ENCODE data around the gene TNS1. TPM values are rescaled to one million over a fixed set of nuclear protein-coding genes. Genes with fewer than 3 reads are reported as not detected.

The TNS1 gene
- total and polyA plus RNA-seq, 5 donors = 243 to 647 (median 513) TPM

- peaks cover 59% of the 10 kb centered on the region for H3K4me1 ChIP-seq (ENCODE audit: control insufficient read depth, insufficient read depth, low read length)
- peak overlapping the region; percentile 1 for H3K27ac ChIP-seq (ENCODE audit: low read length)
- intact Hi-C loops (cut with DNase I) = no loop called here
- WGBS = 74% methylated on average over 2 of the region's 2 CpGs
- DNase-seq = peak in 1 of 3 donors; percentile 6
- H3K4me3 ChIP-seq (ENCODE audit: low read length) = no peak overlapping the region
- no peaks in the 10 kb centered on the region for H3K27me3 ChIP-seq (ENCODE audit: control insufficient read depth, insufficient read depth)
- ATAC-seq = no peak
- H3K9me3 ChIP-seq (ENCODE audit: control insufficient read depth, low read length) = no peaks in the 10 kb centered on the region
Measured at GRCh38 chr2:217842017-217842416, 160.8 kb downstream of the TNS1 start.

GRCh38 chr2:217840522-217840921 is 162.3 kb downstream of the TNS1 start:
- Histone ChIP-seq H3K9me3 (ENCODE audit: control insufficient read depth, low read length) (no peaks in the 10 kb centered on the region), H3K27me3 (ENCODE audit: control insufficient read depth, insufficient read depth) (no peaks in the 10 kb centered on the region), H3K27ac (ENCODE audit: low read length) (peak overlapping the region; percentile 25), H3K4me3 (ENCODE audit: low read length) (no peak overlapping the region), H3K4me1 (ENCODE audit: control insufficient read depth, insufficient read depth, low read length) (peaks cover 70% of the 10 kb centered on the region)
- intact Hi-C loops (cut with DNase I) = no loop called here
- 81% methylated on average over 3 of the region's 3 CpGs for WGBS
- DNase-seq = peak in 2 of 3 donors; percentile 50 to 59
- ATAC-seq = no peak

- no peak overlapping the region for H3K4me3 ChIP-seq (ENCODE audit: low read length)
- no peak for ATAC-seq
- H3K27ac ChIP-seq (ENCODE audit: low read length) = peak overlapping the region; percentile 87
- DNase-seq = peak in 2 of 3 donors; percentile 54 to 64
- intact Hi-C loops (cut with DNase I) = no loop called here
- no peaks in the 10 kb centered on the region for H3K27me3 ChIP-seq (ENCODE audit: control insufficient read depth, insufficient read depth)
- no peaks in the 10 kb centered on the region for H3K9me3 ChIP-seq (ENCODE audit: control insufficient read depth, low read length)
- H3K4me1 ChIP-seq (ENCODE audit: control insufficient read depth, insufficient read depth, low read length) = peaks cover 75% of the 10 kb centered on the region
- WGBS = 91% methylated on average over 7 of the region's 7 CpGs
Measured at GRCh38 chr2:217839750-217840107, 163.1 kb downstream of the TNS1 start.

- Histone ChIP-seq H3K27me3 (ENCODE audit: control insufficient read depth, insufficient read depth) (no peaks in the 10 kb centered on the region), H3K9me3 (ENCODE audit: control insufficient read depth, low read length) (no peaks in the 10 kb centered on the region), H3K27ac (ENCODE audit: low read length) (peak overlapping the region; percentile 87), H3K4me3 (ENCODE audit: low read length) (no peak overlapping the region), H3K4me1 (ENCODE audit: control insufficient read depth, insufficient read depth, low read length) (peaks cover 77% of the 10 kb centered on the region)
- no peak for ATAC-seq
- DNase-seq = peak in 2 of 3 donors; percentile 42 to 57
- WGBS = 81% methylated on average over 10 of the region's 10 CpGs
- intact Hi-C loops (cut with DNase I) = no loop called here
Measured at GRCh38 chr2:217839073-217839749, 163.6 kb downstream of the TNS1 start.

- Histone ChIP-seq H3K27ac (ENCODE audit: low read length) (peak overlapping the region; percentile 96), H3K27me3 (ENCODE audit: control insufficient read depth, insufficient read depth) (no peaks in the 10 kb centered on the region), H3K4me1 (ENCODE audit: control insufficient read depth, insufficient read depth, low read length) (peaks cover 76% of the 10 kb centered on the region), H3K9me3 (ENCODE audit: control insufficient read depth, low read length) (no peaks in the 10 kb centered on the region), H3K4me3 (ENCODE audit: low read length) (no peak overlapping the region)
- intact Hi-C loops (cut with DNase I) = no loop called here
- 50% methylated on average over 5 of the region's 5 CpGs for WGBS
- ATAC-seq (peak; percentile 29 to 56), DNase-seq (peak; percentile 55 to 84 (median 83))
Measured at GRCh38 chr2:217838409-217838831, 164.4 kb downstream of the TNS1 start.

GRCh38 chr2:217837530-217837929 is 165.3 kb downstream of the TNS1 start:
- intact Hi-C loops (cut with DNase I) = no loop called here
- no peaks in the 10 kb centered on the region for H3K27me3 ChIP-seq (ENCODE audit: control insufficient read depth, insufficient read depth)
- peaks cover 75% of the 10 kb centered on the region for H3K4me1 ChIP-seq (ENCODE audit: control insufficient read depth, insufficient read depth, low read length)
- DNase-seq (peak in 2 of 3 donors; percentile 18 to 40), ATAC-seq (no peak)
- 77% methylated on average over 8 of the region's 8 CpGs for WGBS
- no peak overlapping the region for H3K4me3 ChIP-seq (ENCODE audit: low read length)
- peak overlapping the region; percentile 96 for H3K27ac ChIP-seq (ENCODE audit: low read length)
- no peaks in the 10 kb centered on the region for H3K9me3 ChIP-seq (ENCODE audit: control insufficient read depth, low read length)

GRCh38 chr2:217836901-217837491 is 165.8 kb downstream of the TNS1 start:
- ATAC-seq (peak; percentile 64 to 75), DNase-seq (peak; percentile 89 to 93 (median 92))
- Histone ChIP-seq H3K27me3 (ENCODE audit: control insufficient read depth, insufficient read depth) (no peaks in the 10 kb centered on the region), H3K27ac (ENCODE audit: low read length) (peak overlapping the region; percentile 96), H3K4me1 (ENCODE audit: control insufficient read depth, insufficient read depth, low read length) (peaks cover 73% of the 10 kb centered on the region), H3K4me3 (ENCODE audit: low read length) (no peak overlapping the region), H3K9me3 (ENCODE audit: control insufficient read depth, low read length) (no peaks in the 10 kb centered on the region)
- 30% methylated on average over 9 of the region's 9 CpGs for WGBS
- intact Hi-C loops (cut with DNase I) = no loop called here

- DNase-seq (peak; percentile 85 to 90 (median 87)), ATAC-seq (peak; percentile 54 to 65)
- intact Hi-C loops (cut with DNase I) = no loop called here
- Histone ChIP-seq H3K9me3 (ENCODE audit: control insufficient read depth, low read length) (no peaks in the 10 kb centered on the region), H3K27me3 (ENCODE audit: control insufficient read depth, insufficient read depth) (no peaks in the 10 kb centered on the region), H3K4me3 (ENCODE audit: low read length) (no peak overlapping the region), H3K27ac (ENCODE audit: low read length) (peak overlapping the region; percentile 96), H3K4me1 (ENCODE audit: control insufficient read depth, insufficient read depth, low read length) (peaks cover 67% of the 10 kb centered on the region)
- WGBS = 54% methylated on average over 18 of the region's 18 CpGs
Measured at GRCh38 chr2:217835931-217836891, 166.6 kb downstream of the TNS1 start.

GRCh38 chr2:217834744-217835513 is 167.9 kb downstream of the TNS1 start:
- no peaks in the 10 kb centered on the region for H3K9me3 ChIP-seq (ENCODE audit: control insufficient read depth, low read length)
- peak overlapping the region; percentile 25 for H3K27ac ChIP-seq (ENCODE audit: low read length)
- DNase-seq = peak in 2 of 3 donors; percentile 34 to 42
- intact Hi-C loops (cut with DNase I) = no loop called here
- ATAC-seq = no peak
- no peaks in the 10 kb centered on the region for H3K27me3 ChIP-seq (ENCODE audit: control insufficient read depth, insufficient read depth)
- H3K4me3 ChIP-seq (ENCODE audit: low read length) = no peak overlapping the region
- WGBS = 91% methylated on average over 11 of the region's 11 CpGs
- H3K4me1 ChIP-seq (ENCODE audit: control insufficient read depth, insufficient read depth, low read length) = peaks cover 57% of the 10 kb centered on the region

GRCh38 chr2:217834057-217834620 is 168.7 kb downstream of the TNS1 start:
- H3K27ac ChIP-seq (ENCODE audit: low read length) = peak overlapping the region; percentile 78

More at GRCh38 chr2:217834057-217834620, 168.7 kb downstream of the TNS1 start:
- Histone ChIP-seq H3K4me1 (ENCODE audit: control insufficient read depth, insufficient read depth, low read length) (peaks cover 50% of the 10 kb centered on the region), H3K9me3 (ENCODE audit: control insufficient read depth, low read length) (no peaks in the 10 kb centered on the region), H3K4me3 (ENCODE audit: low read length) (no peak overlapping the region), H3K27me3 (ENCODE audit: control insufficient read depth, insufficient read depth) (no peaks in the 10 kb centered on the region)
- DNase-seq (peak; percentile 68 to 84 (median 74)), ATAC-seq (peak; percentile 4 to 24)
- WGBS = 55% methylated on average over 3 of the region's 3 CpGs
- intact Hi-C loops (cut with DNase I) = no loop called here
